ENCODE data around the gene C1orf174. TPM values are rescaled to one million over a fixed set of nuclear protein-coding genes. Genes with fewer than 3 reads are reported as not detected.

C1orf174 gene
- total RNA-seq, 1 donor: 21.0 TPM

- Histone ChIP-seq H3K9me3 (ENCODE audit: low read depth, low read length) (no peaks in the 10 kb centered on the region), H3K4me3 (ENCODE audit: low read length) (no peak overlapping the region), H3K4me1 (ENCODE audit: insufficient read depth, low read length) (no peaks in the 10 kb centered on the region), H3K27me3 (ENCODE audit: insufficient read depth, low read length) (no peaks in the 10 kb centered on the region)
Measured at GRCh38 chr1:3883194-3883925, 16.7 kb downstream of the C1orf174 start.

GRCh38 chr1:3881193-3881480, 18.9 kb downstream of the C1orf174 start:
- H3K4me1 ChIP-seq (ENCODE audit: insufficient read depth, low read length): no peaks in the 10 kb centered on the region
- no peaks in the 10 kb centered on the region for H3K9me3 ChIP-seq (ENCODE audit: low read depth, low read length)
- no peak overlapping the region for H3K4me3 ChIP-seq (ENCODE audit: low read length)
- no peaks in the 10 kb centered on the region for H3K27me3 ChIP-seq (ENCODE audit: insufficient read depth, low read length)

- Histone ChIP-seq H3K4me3 (ENCODE audit: low read length) (no peak overlapping the region), H3K9me3 (ENCODE audit: low read depth, low read length) (no peaks in the 10 kb centered on the region), H3K27me3 (ENCODE audit: insufficient read depth, low read length) (no peaks in the 10 kb centered on the region), H3K4me1 (ENCODE audit: insufficient read depth, low read length) (no peaks in the 10 kb centered on the region)
Measured at GRCh38 chr1:3880429-3881192, 19.5 kb downstream of the C1orf174 start.

GRCh38 chr1:3879787-3880428, 20.2 kb downstream of the C1orf174 start:
- Histone ChIP-seq H3K27me3 (ENCODE audit: insufficient read depth, low read length) (no peaks in the 10 kb centered on the region), H3K9me3 (ENCODE audit: low read depth, low read length) (no peaks in the 10 kb centered on the region), H3K4me3 (ENCODE audit: low read length) (no peak overlapping the region), H3K4me1 (ENCODE audit: insufficient read depth, low read length) (no peaks in the 10 kb centered on the region)

GRCh38 chr1:3879099-3879498, 21.0 kb downstream of the C1orf174 start:
- Histone ChIP-seq H3K4me3 (ENCODE audit: low read length) (no peak overlapping the region), H3K4me1 (ENCODE audit: insufficient read depth, low read length) (no peaks in the 10 kb centered on the region), H3K9me3 (ENCODE audit: low read depth, low read length) (no peaks in the 10 kb centered on the region), H3K27me3 (ENCODE audit: insufficient read depth, low read length) (no peaks in the 10 kb centered on the region)

GRCh38 chr1:3876716-3877115, 23.4 kb downstream of the C1orf174 start:
- H3K4me1 ChIP-seq (ENCODE audit: insufficient read depth, low read length): no peaks in the 10 kb centered on the region
- H3K27me3 ChIP-seq (ENCODE audit: insufficient read depth, low read length): no peaks in the 10 kb centered on the region
- no peaks in the 10 kb centered on the region for H3K9me3 ChIP-seq (ENCODE audit: low read depth, low read length)
- H3K4me3 ChIP-seq (ENCODE audit: low read length): no peak overlapping the region

GRCh38 chr1:3874736-3875135, 25.3 kb downstream of the C1orf174 start:
- no peaks in the 10 kb centered on the region for H3K9me3 ChIP-seq (ENCODE audit: low read depth, low read length)
- no peaks in the 10 kb centered on the region for H3K4me1 ChIP-seq (ENCODE audit: insufficient read depth, low read length)
- no peak overlapping the region for H3K4me3 ChIP-seq (ENCODE audit: low read length)
- no peaks in the 10 kb centered on the region for H3K27me3 ChIP-seq (ENCODE audit: insufficient read depth, low read length)

GRCh38 chr1:3872546-3872945, 27.5 kb downstream of the C1orf174 start:
- Histone ChIP-seq H3K27me3 (ENCODE audit: insufficient read depth, low read length) (no peaks in the 10 kb centered on the region), H3K4me3 (ENCODE audit: low read length) (no peak overlapping the region), H3K9me3 (ENCODE audit: low read depth, low read length) (no peaks in the 10 kb centered on the region), H3K4me1 (ENCODE audit: insufficient read depth, low read length) (no peaks in the 10 kb centered on the region)

GRCh38 chr1:3871451-3871805, 28.6 kb downstream of the C1orf174 start:
- H3K4me1 ChIP-seq (ENCODE audit: insufficient read depth, low read length): no peaks in the 10 kb centered on the region
- H3K27me3 ChIP-seq (ENCODE audit: insufficient read depth, low read length): no peaks in the 10 kb centered on the region
- H3K4me3 ChIP-seq (ENCODE audit: low read length): no peak overlapping the region
- H3K9me3 ChIP-seq (ENCODE audit: low read depth, low read length): no peaks in the 10 kb centered on the region

GRCh38 chr1:3869751-3870301, 30.2 kb downstream of the C1orf174 start:
- Histone ChIP-seq H3K4me3 (ENCODE audit: low read length) (no peak overlapping the region), H3K9me3 (ENCODE audit: low read depth, low read length) (no peaks in the 10 kb centered on the region), H3K4me1 (ENCODE audit: insufficient read depth, low read length) (no peaks in the 10 kb centered on the region), H3K27me3 (ENCODE audit: insufficient read depth, low read length) (no peaks in the 10 kb centered on the region)

- no peaks in the 10 kb centered on the region for H3K27me3 ChIP-seq (ENCODE audit: insufficient read depth, low read length)
- H3K4me1 ChIP-seq (ENCODE audit: insufficient read depth, low read length): no peaks in the 10 kb centered on the region
- no peak overlapping the region for H3K4me3 ChIP-seq (ENCODE audit: low read length)
- no peaks in the 10 kb centered on the region for H3K9me3 ChIP-seq (ENCODE audit: low read depth, low read length)
Measured at GRCh38 chr1:3868464-3869006, 31.5 kb downstream of the C1orf174 start.

GRCh38 chr1:3865606-3866160, 34.4 kb downstream of the C1orf174 start:
- no peaks in the 10 kb centered on the region for H3K9me3 ChIP-seq (ENCODE audit: low read depth, low read length)
- H3K27me3 ChIP-seq (ENCODE audit: insufficient read depth, low read length): no peaks in the 10 kb centered on the region
- H3K4me3 ChIP-seq (ENCODE audit: low read length): no peak overlapping the region
- H3K4me1 ChIP-seq (ENCODE audit: insufficient read depth, low read length): no peaks in the 10 kb centered on the region

GRCh38 chr1:3864884-3865283, 35.2 kb downstream of the C1orf174 start:
- no peak overlapping the region for H3K4me3 ChIP-seq (ENCODE audit: low read length)
- H3K9me3 ChIP-seq (ENCODE audit: low read depth, low read length): no peaks in the 10 kb centered on the region
- no peaks in the 10 kb centered on the region for H3K4me1 ChIP-seq (ENCODE audit: insufficient read depth, low read length)
- H3K27me3 ChIP-seq (ENCODE audit: insufficient read depth, low read length): no peaks in the 10 kb centered on the region

- H3K4me3 ChIP-seq (ENCODE audit: low read length): no peak overlapping the region
- no peaks in the 10 kb centered on the region for H3K9me3 ChIP-seq (ENCODE audit: low read depth, low read length)
- no peaks in the 10 kb centered on the region for H3K27me3 ChIP-seq (ENCODE audit: insufficient read depth, low read length)
- peaks cover 4% of the 10 kb centered on the region for H3K4me1 ChIP-seq (ENCODE audit: insufficient read depth, low read length)
Measured at GRCh38 chr1:3863231-3863935, 36.7 kb downstream of the C1orf174 start.
